K562 (cell line): ENCODE data around the gene FLRT1. TPM values are rescaled to one million over a fixed set of nuclear protein-coding genes. Genes with fewer than 3 reads are reported as not detected.

Source experiments
- CBFA2T3 ChIP-seq: fragments of 450-650 bp; IDR thresholded peaks from 2 replicates; pipeline ENCODE4 v1.6.1; 2017
- CHD2 ChIP-seq: IDR thresholded peaks from 2 replicates; pipeline ENCODE4 v1.6.1; 2011; ENCODE audit warnings: low read depth, low read length
- DNMT1 ChIP-seq: fragments of 450-650 bp; IDR thresholded peaks from 2 replicates; pipeline ENCODE4 v1.6.1; 2016; ENCODE audit warnings: antibody characterized with exemption, mild to moderate bottlenecking
- ESRRB ChIP-seq: fragments of 250-450 bp; sonication (Bioruptor Pico); IDR thresholded peaks from 2 replicates; pipeline ENCODE4 v1.5.0; 2020; ENCODE audit warnings: mild to moderate bottlenecking, moderate library complexity, borderline replicate concordance
- ETV5 ChIP-seq: sonication (generic); formaldehyde crosslinking; IDR thresholded peaks from 2 replicates; pipeline ENCODE4 v1.4.0; 2020; ENCODE audit warnings: low read depth, mild to moderate bottlenecking, missing genetic modification reagents
- EZH2 ChIP-seq: IDR thresholded peaks from 2 replicates; pipeline ENCODE4 v1.6.1; 2012; ENCODE audit warnings: low read depth, mild to moderate bottlenecking, inconsistent platforms, low read length, borderline replicate concordance
- MTA2 ChIP-seq: fragments of 450-650 bp; IDR thresholded peaks from 2 replicates; pipeline ENCODE4 v1.6.1; 2016; ENCODE audit warnings: low read depth
- PTBP1 ChIP-seq: fragments of 200-400 bp; formaldehyde crosslinking; IDR thresholded peaks from 2 replicates; pipeline ENCODE4 v1.6.1; 2017; ENCODE audit warnings: low read depth, low read length
- SIRT6 ChIP-seq: IDR thresholded peaks from one replicate; pipeline ENCODE4 v1.6.1; 2012; ENCODE audit warnings: low read depth, mild to moderate bottlenecking, control low read depth, inconsistent platforms, low read length, moderate library complexity
- SRSF9 ChIP-seq: fragments of 200-400 bp; formaldehyde crosslinking; IDR thresholded peaks from 2 replicates; pipeline ENCODE4 v1.6.1; 2017; ENCODE audit warnings: low read depth, low read length, borderline replicate concordance
- TCF7L2 ChIP-seq: fragments of 150-350 bp; IDR thresholded peaks from 2 replicates; pipeline ENCODE4 v1.6.1; 2016; ENCODE audit warnings: low read depth, mild to moderate bottlenecking, low read length, moderate library complexity
- ZFX ChIP-seq: sonication (generic); formaldehyde crosslinking; IDR thresholded peaks from 2 replicates; pipeline ENCODE4 v1.8.0; 2022; ENCODE audit warnings: mild to moderate bottlenecking, missing genetic modification reagents, moderate library complexity
- ZNF24 ChIP-seq: fragments of 450-650 bp; IDR thresholded peaks from 2 replicates; pipeline ENCODE4 v1.6.1; 2016
- ZNF644 ChIP-seq: fragments of 200-800 bp; sonication (Bioruptor generic); IDR thresholded peaks from 2 replicates; pipeline ENCODE4 v1.6.1; 2016; ENCODE audit warnings: low read depth, missing genetic modification characterization, missing compliant biosample characterization
- polyA plus RNA-seq, 8 experiments: library from polyadenylated mRNA; depleted of rRNA in 4 of 8; stranded (reverse) in 5 of 8; unstranded in 3 of 8; fragments of >200 nt; fragmentation: Nextera tagmentation in 2 of 8; fragmentation: Illumina TruSeq in 1 of 8; extraction: Ambion mirVana in 2 of 8; extraction: Trizol in 1 of 8; gene quantifications; 2 replicates each; pipeline versions ENCODE4 v1.2.1 to v1.2.3, GENCODE V29; 2011 to 2014; ENCODE audit warnings: inconsistent platforms in 1 of 8, missing spikeins in 1 of 8
- total RNA-seq, 7 experiments: library from RNA; depleted of rRNA in 6 of 7; stranded (reverse); fragments of >200 nt in 6 of 7; fragmentation: Illumina TruSeq in 2 of 7; extraction: Trizol in 2 of 7; gene quantifications; 2 replicates each; pipeline versions ENCODE4 v1.2.1 to v1.2.3, GENCODE V29; 2011 to 2021; ENCODE audit warnings: low replicate concordance in 1 of 7
- TF ChIP-seq, protein P1 (sequence below): fragments of 450-650 bp; IDR thresholded peaks from 2 replicates; pipeline ENCODE4 v1.6.1; 2016; ENCODE audit warnings: low read depth, mild to moderate bottlenecking, moderate library complexity
- TF ChIP-seq, protein P2 (sequence below), 2 experiments: fragments of 450-650 bp; conservative IDR thresholded peaks; 2 replicates each; pipeline ENCODE4 v1.6.1; 2017; ENCODE audit warnings: mild to moderate bottlenecking in 2 of 2, moderate library complexity in 2 of 2
- TF ChIP-seq, protein P3 (sequence below): fragments of 450-650 bp; formaldehyde crosslinking; IDR thresholded peaks from 2 replicates; pipeline ENCODE4 v1.4.0; 2020; ENCODE audit warnings: mild to moderate bottlenecking
- TF ChIP-seq, protein P4 (sequence below): fragments of 450-650 bp; IDR thresholded peaks from 2 replicates; pipeline ENCODE4 v1.6.1; 2016; ENCODE audit warnings: mild to moderate bottlenecking
- TF ChIP-seq, protein P5 (sequence below), 3 experiments: fragments of 200-800 bp in 1 of 3; fragments of 250-450 bp in 1 of 3; fragments of 450-650 bp in 1 of 3; sonication (Bioruptor Pico) in 1 of 3; sonication (Bioruptor generic) in 1 of 3; formaldehyde crosslinking in 1 of 3; IDR thresholded peaks; 2 replicates each; pipeline versions ENCODE4 v1.6.1 to v1.8.0; 2016 to 2022; ENCODE audit warnings: mild to moderate bottlenecking in 2 of 3, missing genetic modification characterization in 2 of 3, missing compliant biosample characterization in 1 of 3, moderate library complexity in 1 of 3

Gene FLRT1
- total and polyA plus RNA-seq, 9 of the 15 experiments (the other 6 are each of a cell fraction or from before 2014, with no cell fraction given): not detected

DNA sequence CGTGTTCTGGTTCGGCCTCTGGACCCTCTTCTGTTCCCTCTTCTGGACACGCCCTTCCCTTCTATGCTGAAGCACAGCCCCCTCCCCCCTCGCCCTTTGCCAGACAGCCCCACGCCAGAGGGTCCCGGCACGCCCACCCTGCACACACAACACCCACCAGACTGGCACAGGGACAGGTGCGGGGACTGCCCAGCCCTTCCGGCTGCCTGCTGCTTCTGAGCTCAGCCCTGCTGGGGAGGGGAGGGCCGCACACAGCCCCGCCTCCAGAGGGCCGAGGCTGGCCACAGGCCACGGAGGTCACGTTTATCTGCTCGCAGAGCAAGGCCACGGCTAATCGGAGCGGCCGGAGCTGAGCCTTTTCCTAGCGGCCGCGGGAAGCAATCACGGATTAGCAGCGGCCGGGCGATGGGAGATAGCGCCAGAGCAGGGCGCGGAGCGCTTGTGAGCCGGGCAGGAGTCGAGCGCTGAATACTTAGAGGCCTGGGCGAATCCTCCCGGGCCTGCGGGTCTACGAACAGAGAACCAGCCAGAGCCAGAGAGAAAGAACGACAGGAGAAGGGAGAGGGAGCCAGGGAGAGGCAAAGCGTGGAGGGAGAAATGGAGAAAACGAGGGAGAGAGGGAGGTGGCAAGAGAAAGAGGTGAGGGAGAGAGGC is 28.0 kb upstream of the FLRT1 start (continued):
- TF ChIP-seq PTBP1 (0 out of 2 replicates have a peak, but pooled peaks have one; percentile 19), ESRRB (CRISPR knock-in tag) (no peak), CHD2 (0 out of 2 replicates have a peak, but pooled peaks have one; percentile 4), CBFA2T3 (peak; percentile 98), ZFX (CRISPR knock-in tag) (peak; percentile 44), SIRT6 (peak; percentile 6), TCF7L2 (no peak), ZNF24 (peak; percentile 58; the same call in 1 of the 2 replicates), MTA2 (peak; percentile 83), ETV5 (CRISPR knock-in tag) (peak; percentile 84), ZNF644 (tag) (no peak), EZH2 (no peak), DNMT1 (no peak; the same call in 1 of the 2 replicates), SRSF9 (no peak)
- TF ChIP-seq, protein P1, sequence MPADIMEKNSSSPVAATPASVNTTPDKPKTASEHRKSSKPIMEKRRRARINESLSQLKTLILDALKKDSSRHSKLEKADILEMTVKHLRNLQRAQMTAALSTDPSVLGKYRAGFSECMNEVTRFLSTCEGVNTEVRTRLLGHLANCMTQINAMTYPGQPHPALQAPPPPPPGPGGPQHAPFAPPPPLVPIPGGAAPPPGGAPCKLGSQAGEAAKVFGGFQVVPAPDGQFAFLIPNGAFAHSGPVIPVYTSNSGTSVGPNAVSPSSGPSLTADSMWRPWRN: peak; percentile 95
- TF ChIP-seq, protein P2, sequence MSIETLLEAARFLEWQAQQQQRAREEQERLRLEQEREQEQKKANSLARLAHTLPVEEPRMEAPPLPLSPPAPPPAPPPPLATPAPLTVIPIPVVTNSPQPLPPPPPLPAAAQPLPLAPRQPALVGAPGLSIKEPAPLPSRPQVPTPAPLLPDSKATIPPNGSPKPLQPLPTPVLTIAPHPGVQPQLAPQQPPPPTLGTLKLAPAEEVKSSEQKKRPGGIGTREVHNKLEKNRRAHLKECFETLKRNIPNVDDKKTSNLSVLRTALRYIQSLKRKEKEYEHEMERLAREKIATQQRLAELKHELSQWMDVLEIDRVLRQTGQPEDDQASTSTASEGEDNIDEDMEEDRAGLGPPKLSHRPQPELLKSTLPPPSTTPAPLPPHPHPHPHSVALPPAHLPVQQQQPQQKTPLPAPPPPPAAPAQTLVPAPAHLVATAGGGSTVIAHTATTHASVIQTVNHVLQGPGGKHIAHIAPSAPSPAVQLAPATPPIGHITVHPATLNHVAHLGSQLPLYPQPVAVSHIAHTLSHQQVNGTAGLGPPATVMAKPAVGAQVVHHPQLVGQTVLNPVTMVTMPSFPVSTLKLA (conservative IDR thresholded peaks at IDR 0.05): peak in 1 of 2 experiments; percentile 77; a peak in 2 of 4 replicates
- TF ChIP-seq, protein P3, sequence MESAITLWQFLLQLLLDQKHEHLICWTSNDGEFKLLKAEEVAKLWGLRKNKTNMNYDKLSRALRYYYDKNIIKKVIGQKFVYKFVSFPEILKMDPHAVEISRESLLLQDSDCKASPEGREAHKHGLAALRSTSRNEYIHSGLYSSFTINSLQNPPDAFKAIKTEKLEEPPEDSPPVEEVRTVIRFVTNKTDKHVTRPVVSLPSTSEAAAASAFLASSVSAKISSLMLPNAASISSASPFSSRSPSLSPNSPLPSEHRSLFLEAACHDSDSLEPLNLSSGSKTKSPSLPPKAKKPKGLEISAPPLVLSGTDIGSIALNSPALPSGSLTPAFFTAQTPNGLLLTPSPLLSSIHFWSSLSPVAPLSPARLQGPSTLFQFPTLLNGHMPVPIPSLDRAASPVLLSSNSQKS (CRISPR knock-in tag): no peak
- TF ChIP-seq, protein P4, sequence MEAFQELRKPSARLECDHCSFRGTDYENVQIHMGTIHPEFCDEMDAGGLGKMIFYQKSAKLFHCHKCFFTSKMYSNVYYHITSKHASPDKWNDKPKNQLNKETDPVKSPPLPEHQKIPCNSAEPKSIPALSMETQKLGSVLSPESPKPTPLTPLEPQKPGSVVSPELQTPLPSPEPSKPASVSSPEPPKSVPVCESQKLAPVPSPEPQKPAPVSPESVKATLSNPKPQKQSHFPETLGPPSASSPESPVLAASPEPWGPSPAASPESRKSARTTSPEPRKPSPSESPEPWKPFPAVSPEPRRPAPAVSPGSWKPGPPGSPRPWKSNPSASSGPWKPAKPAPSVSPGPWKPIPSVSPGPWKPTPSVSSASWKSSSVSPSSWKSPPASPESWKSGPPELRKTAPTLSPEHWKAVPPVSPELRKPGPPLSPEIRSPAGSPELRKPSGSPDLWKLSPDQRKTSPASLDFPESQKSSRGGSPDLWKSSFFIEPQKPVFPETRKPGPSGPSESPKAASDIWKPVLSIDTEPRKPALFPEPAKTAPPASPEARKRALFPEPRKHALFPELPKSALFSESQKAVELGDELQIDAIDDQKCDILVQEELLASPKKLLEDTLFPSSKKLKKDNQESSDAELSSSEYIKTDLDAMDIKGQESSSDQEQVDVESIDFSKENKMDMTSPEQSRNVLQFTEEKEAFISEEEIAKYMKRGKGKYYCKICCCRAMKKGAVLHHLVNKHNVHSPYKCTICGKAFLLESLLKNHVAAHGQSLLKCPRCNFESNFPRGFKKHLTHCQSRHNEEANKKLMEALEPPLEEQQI: no peak
- TF ChIP-seq, protein P5, sequence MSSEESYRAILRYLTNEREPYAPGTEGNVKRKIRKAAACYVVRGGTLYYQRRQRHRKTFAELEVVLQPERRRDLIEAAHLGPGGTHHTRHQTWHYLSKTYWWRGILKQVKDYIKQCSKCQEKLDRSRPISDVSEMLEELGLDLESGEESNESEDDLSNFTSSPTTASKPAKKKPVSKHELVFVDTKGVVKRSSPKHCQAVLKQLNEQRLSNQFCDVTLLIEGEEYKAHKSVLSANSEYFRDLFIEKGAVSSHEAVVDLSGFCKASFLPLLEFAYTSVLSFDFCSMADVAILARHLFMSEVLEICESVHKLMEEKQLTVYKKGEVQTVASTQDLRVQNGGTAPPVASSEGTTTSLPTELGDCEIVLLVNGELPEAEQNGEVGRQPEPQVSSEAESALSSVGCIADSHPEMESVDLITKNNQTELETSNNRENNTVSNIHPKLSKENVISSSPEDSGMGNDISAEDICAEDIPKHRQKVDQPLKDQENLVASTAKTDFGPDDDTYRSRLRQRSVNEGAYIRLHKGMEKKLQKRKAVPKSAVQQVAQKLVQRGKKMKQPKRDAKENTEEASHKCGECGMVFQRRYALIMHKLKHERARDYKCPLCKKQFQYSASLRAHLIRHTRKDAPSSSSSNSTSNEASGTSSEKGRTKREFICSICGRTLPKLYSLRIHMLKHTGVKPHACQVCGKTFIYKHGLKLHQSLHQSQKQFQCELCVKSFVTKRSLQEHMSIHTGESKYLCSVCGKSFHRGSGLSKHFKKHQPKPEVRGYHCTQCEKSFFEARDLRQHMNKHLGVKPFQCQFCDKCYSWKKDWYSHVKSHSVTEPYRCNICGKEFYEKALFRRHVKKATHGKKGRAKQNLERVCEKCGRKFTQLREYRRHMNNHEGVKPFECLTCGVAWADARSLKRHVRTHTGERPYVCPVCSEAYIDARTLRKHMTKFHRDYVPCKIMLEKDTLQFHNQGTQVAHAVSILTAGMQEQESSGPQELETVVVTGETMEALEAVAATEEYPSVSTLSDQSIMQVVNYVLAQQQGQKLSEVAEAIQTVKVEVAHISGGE (CRISPR knock-in tag; IDR thresholded peaks at IDR 0.05): peak in 1 of 3 experiments; percentile 64; a peak in 2 of 6 replicates
